OCI-LY1 (cell line): ENCODE measurements around the gene CD79B.

Source experiments
- CTCF ChIP-seq: fragments of 200-600 bp; sonication (generic), shearing (Covaris generic); IDR thresholded peaks from 2 replicates; pipeline ENCODE4 v1.5.1; 2017; ENCODE audit warnings: mild to moderate bottlenecking, antibody characterized with exemption, low read length, moderate library complexity, mixed read lengths
- EZH2 ChIP-seq: fragments of 200-600 bp; sonication (generic), shearing (Covaris generic); IDR thresholded peaks from 2 replicates; pipeline ENCODE4 v1.8.0; 2017; ENCODE audit warnings: borderline replicate concordance, mixed run types, mild to moderate bottlenecking, antibody characterized with exemption, low read length, moderate library complexity, mixed read lengths

GRCh38 chr17:63945784-63946439, 13.8 kb upstream of the CD79B start:
- TF ChIP-seq CTCF (no peak), EZH2 (no peak)
